ENCODE results near the gene GRID2.

- TF ChIP-seq POLR2AphosphoS5 (IDR thresholded peaks at IDR 0.05; ENCODE audit: insufficient read depth in 1 of 2, low read depth in 1 of 2) = no peak
- no peak for TF ChIP-seq CTCF (IDR thresholded peaks at IDR 0.05)
- TF ChIP-seq POLR2A (IDR thresholded peaks at IDR 0.05) = no peak
Measured at GRCh38 chr4:92814677-92815076, 510.9 kb downstream of the GRID2 start.
